NT2/D1 (cell line): ENCODE measurements around the gene MICALL2.

ENCODE experiments used
- DNase-seq: peaks from one replicate; pipeline ENCODE4 v3.0.0-alpha.2; 2011; ENCODE audit warnings: low read depth, low spot score
- H3K27me3 ChIP-seq: 2 replicates; pipeline ENCODE4 v1.6.0; 2011; ENCODE audit warnings: mild to moderate bottlenecking; ENCODE audit not compliant: insufficient read length, insufficient read depth
- H3K36me3 ChIP-seq: 2 replicates; pipeline ENCODE4 v1.6.1; 2011; ENCODE audit warnings: mild to moderate bottlenecking, low read length, mixed read lengths; ENCODE audit not compliant: insufficient read depth, insufficient read length
- H3K4me1 ChIP-seq: 2 replicates; pipeline ENCODE4 v1.5.1; 2011; ENCODE audit not compliant: insufficient read depth, insufficient read length
- H3K4me3 ChIP-seq: 2 replicates; pipeline ENCODE4 v1.5.1; 2011; ENCODE audit warnings: low read depth; ENCODE audit not compliant: insufficient read length
- H3K9ac ChIP-seq: 2 replicates; pipeline ENCODE4 v1.6.0; 2011; ENCODE audit warnings: low read depth; ENCODE audit not compliant: insufficient read length
- H3K9me3 ChIP-seq: 2 replicates; pipeline ENCODE4 v1.5.1; 2011; ENCODE audit warnings: mild to moderate bottlenecking, low read length; ENCODE audit not compliant: insufficient read depth
- SUZ12 ChIP-seq: IDR thresholded peaks from 2 replicates; pipeline ENCODE4 v1.6.1; 2011; ENCODE audit not compliant: insufficient read length, insufficient read depth; ENCODE audit errors: extremely low read depth
- YY1 ChIP-seq: IDR thresholded peaks from 2 replicates; pipeline ENCODE4 v1.6.1; 2011; ENCODE audit not compliant: insufficient read length, insufficient read depth
- ZNF274 ChIP-seq: IDR thresholded peaks from 2 replicates; pipeline ENCODE4 v1.6.1; 2011; ENCODE audit warnings: mild to moderate bottlenecking, low read depth, low read length

The MICALL2 gene

GRCh38 chr7:1391449-1391848, 67.8 kb downstream of the MICALL2 start:
- no peak for DNase-seq
- TF ChIP-seq YY1 = no peak
- TF ChIP-seq SUZ12 = no peak
- TF ChIP-seq ZNF274 = no peak
- Histone ChIP-seq H3K4me3 (no peak overlapping the region), H3K9me3 (peaks cover 23% of the 10 kb centered on the region; the same call in 1 of the 2 replicates), H3K4me1 (peaks cover 5% of the 10 kb centered on the region), H3K36me3 (no peaks in the 10 kb centered on the region), H3K9ac (no peak overlapping the region), H3K27me3 (peaks cover 23% of the 10 kb centered on the region)

GRCh38 chr7:1388703-1389335, 70.5 kb downstream of the MICALL2 start:
- Histone ChIP-seq H3K4me1 (peaks cover 5% of the 10 kb centered on the region), H3K36me3 (no peaks in the 10 kb centered on the region), H3K9ac (peak overlapping the region; percentile 28), H3K4me3 (no peak overlapping the region), H3K27me3 (peaks cover 11% of the 10 kb centered on the region), H3K9me3 (peaks cover 13% of the 10 kb centered on the region; the same call in 1 of the 2 replicates)
- TF ChIP-seq ZNF274 (no peak), YY1 (no peak), SUZ12 (no peak)
- no peak for DNase-seq

DNA sequence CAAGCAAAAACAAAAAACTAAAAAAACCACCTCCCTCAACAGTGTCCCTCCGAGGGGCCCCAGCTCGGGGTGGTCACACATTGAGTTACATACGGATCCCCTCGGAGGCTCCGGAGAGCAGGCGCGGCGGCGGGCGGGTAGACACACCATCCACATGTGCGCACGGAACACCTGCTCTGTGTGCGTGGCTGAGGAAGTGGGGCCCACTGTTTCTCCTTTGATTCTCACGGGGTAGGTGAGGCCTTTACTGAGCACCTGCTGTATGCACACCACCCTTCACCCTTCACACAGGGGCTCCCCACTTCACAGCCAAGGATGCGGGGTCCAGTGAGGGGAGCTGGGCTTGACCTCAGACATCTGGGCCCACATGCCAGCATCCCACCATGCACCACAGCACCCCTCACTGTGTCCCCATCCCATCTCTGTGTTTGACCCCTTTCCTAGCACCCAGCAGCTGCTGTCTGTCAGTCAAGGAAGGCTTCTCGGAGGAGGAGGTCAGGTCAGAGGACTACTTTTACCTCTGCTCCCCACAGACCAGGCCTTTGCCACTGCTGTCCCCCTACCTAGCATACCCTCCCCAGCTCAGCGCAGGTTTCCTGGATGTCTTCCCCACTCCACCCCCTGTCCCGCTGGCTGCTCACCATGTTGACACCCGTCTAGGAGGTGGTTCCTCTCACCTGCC, 71.1 kb downstream of the MICALL2 start:
- Histone ChIP-seq H3K9ac (no peak overlapping the region), H3K9me3 (peaks cover 13% of the 10 kb centered on the region; the same call in 1 of the 2 replicates), H3K4me3 (no peak overlapping the region)

GRCh38 chr7:1387261-1387660, 72.0 kb downstream of the MICALL2 start:
- no peak overlapping the region for H3K9ac ChIP-seq
- TF ChIP-seq ZNF274 (no peak), SUZ12 (no peak), YY1 (no peak)
- no peak overlapping the region for H3K4me3 ChIP-seq
- no peak for DNase-seq
- peaks cover 12% of the 10 kb centered on the region; the same call in 1 of the 2 replicates for H3K9me3 ChIP-seq
- peaks cover 5% of the 10 kb centered on the region for H3K4me1 ChIP-seq
- peaks cover 9% of the 10 kb centered on the region for H3K27me3 ChIP-seq
- H3K36me3 ChIP-seq = no peaks in the 10 kb centered on the region

More for the DNA sequence above, 71.1 kb downstream of the MICALL2 start:
- no peak for DNase-seq
- H3K27me3 ChIP-seq = peaks cover 9% of the 10 kb centered on the region
- TF ChIP-seq SUZ12 = no peak
- no peak for TF ChIP-seq YY1
- no peak for TF ChIP-seq ZNF274
- no peaks in the 10 kb centered on the region for H3K36me3 ChIP-seq
- peaks cover 5% of the 10 kb centered on the region for H3K4me1 ChIP-seq

DNA sequence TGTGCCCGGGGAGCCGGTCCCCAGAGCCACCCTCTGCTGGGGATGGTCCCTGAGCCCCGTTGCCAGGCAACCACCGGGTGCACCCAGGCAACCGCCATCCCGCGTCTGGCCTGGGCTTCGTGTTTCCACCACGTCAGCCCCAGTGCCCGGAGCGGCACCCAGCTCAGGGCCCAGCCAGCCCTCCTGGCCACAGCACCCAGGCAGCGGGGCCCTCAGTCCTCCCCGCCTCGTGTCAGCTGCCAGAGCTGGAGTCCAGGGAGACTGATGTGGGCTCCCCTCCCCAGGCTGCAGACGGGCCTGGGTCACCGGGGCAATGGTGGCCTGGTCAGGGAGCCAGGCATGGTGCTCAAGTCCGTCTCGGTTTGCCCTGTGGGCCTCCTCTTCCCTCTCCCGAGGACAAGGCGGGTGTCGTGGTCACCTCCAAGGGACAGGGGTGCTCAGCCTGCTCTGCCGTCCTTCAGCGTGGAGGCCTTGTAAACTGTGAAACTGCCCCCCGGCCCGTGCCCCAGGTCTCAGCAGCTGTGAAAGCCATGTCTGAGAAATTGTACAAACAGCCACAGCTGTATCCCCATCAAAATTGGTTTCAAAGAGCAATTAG, 72.5 kb downstream of the MICALL2 start:
- no peak for TF ChIP-seq YY1
- no peak for TF ChIP-seq SUZ12
- TF ChIP-seq ZNF274 = no peak
- no peak for DNase-seq
- Histone ChIP-seq H3K36me3 (no peaks in the 10 kb centered on the region), H3K4me3 (no peak overlapping the region), H3K9ac (no peak overlapping the region), H3K27me3 (peaks cover 8% of the 10 kb centered on the region), H3K9me3 (peaks cover 6% of the 10 kb centered on the region; the same call in 1 of the 2 replicates), H3K4me1 (peaks cover 5% of the 10 kb centered on the region)

DNA sequence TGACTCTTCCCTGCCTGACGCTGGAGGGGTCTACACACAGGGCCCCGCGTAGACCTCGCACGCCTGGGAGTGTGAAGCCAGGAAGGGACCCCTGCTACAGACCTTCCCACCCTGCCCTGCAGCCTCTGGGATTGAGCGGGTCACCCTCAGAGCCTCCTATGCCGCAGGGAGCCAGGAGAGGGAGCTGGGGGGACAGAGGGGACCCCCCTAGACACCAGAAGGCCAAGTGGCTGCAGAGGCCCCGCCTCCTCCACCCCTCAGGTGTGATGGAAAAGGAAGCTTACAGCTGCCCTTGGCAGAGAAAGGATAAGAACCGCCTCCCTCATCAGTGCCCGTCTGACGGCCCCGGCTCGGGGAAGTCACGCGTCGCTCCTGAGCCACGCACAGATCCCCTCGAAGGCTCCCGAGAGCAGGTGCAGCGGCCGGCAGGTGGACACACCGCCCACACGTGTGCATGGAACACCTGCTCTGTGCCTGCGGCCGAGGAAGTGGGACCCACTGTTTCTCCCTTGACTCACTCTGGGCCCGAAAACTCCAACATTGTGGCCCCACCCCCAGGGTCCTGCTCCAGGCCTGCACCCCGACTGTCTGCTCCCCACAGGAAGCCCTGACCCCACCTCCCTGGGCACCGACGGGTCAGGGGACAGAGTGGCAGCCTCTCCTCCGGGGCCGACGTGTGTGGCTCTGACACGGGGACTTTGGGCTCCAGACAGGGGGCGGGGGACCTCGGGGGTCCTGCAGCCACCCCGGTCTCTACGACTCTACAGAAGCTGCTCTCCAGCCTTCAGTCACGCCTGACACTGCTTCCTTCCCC, 73.3 kb downstream of the MICALL2 start:
- H3K36me3 ChIP-seq = no peaks in the 10 kb centered on the region

More for the DNA sequence above, 73.3 kb downstream of the MICALL2 start:
- peaks cover 5% of the 10 kb centered on the region for H3K4me1 ChIP-seq
- no peaks in the 10 kb centered on the region for H3K9me3 ChIP-seq
- no peak for DNase-seq
- no peak overlapping the region for H3K4me3 ChIP-seq
- H3K9ac ChIP-seq = no peak overlapping the region
- H3K27me3 ChIP-seq = peaks cover under 1% of the 10 kb centered on the region
- no peak for TF ChIP-seq YY1
- no peak for TF ChIP-seq ZNF274
- TF ChIP-seq SUZ12 = no peak
